GM19351 (cell line): ENCODE results near the gene STK24.
"Not testable (repeated sequence)": the region's sequence is repeated elsewhere in the genome, so short reads cannot be mapped to it uniquely, and the experiment has no call there.

Experiments
- ATAC-seq: cut with Tn5 transposase; IDR thresholded peaks from one replicate; pipeline ENCODE4 v1.9.1; 2021; ENCODE audit warnings: mild to moderate bottlenecking, moderate library complexity; ENCODE audit not compliant: unreplicated experiment

The STK24 gene

DNA sequence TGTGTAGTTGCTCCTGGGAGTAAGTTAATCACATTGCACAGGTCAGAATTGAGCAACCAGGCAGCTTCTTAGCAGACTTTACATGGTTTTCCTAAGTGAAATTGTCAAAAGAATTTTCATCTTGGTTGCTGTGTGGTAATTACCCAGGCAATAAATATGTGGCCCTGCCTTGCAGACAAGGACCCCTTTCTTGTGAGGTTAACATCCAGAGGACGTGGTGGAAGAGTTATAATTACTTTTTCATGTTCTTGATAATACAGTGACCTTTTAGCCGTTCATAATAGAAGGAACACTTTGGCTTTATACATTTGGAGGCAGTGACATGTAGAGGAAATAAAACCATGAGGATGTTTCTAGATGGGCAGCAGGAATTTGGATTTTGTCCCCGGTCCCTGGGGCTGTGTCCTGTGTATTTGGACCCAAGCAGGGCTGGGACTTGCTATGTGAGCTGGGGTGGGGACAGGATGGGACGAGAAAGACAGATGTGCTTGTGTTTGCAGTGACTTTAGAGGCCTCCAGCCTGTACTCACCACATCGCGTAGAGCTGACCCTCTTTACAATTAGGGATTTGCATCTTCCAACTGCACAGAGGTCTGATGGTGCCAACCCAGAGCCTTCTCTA lies 156.2 kb downstream of the STK24 start:
- ATAC-seq, result no peak

GRCh38 chr13:98419786-98420553 lies 156.9 kb downstream of the STK24 start:
- no peak for ATAC-seq

- no peak for ATAC-seq
These were observed 160.5 kb downstream of the STK24 start for GRCh38 chr13:98416408-98416807.

DNA sequence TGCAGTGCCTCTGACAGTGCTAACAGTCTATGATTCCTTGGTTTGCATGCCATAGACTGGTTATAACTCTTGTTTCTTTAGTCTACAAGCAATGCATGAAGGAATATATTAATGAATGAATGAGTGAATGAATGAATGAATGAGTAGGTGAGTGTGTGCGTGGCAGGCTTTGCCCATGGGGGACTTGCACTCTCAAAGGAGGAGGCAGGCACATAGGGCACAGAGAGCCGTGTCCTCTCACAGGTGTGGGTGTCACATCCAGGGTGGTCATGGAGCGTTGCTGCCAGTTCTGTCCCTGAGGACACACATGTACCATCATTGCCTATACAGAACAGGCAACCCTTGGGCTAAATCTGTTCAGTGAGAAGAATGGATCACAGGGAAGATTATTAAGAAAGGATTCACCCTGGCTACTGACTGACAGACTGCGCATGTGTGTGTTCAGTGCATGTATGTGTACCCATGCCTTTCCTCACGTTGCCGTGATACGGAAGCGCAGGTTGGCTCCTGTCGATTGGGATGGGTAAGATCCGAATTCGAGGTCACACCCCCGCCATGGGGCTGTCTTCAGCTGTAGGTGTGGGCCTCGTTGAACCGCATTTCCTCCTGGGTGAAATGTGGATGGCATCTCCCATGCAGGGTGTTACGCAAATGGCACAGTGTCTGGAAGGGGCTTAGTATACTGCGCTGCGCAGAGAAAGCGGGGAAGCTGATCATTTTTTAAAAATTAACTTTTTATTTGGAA lies 161.4 kb downstream of the STK24 start:
- no peak for ATAC-seq

DNA sequence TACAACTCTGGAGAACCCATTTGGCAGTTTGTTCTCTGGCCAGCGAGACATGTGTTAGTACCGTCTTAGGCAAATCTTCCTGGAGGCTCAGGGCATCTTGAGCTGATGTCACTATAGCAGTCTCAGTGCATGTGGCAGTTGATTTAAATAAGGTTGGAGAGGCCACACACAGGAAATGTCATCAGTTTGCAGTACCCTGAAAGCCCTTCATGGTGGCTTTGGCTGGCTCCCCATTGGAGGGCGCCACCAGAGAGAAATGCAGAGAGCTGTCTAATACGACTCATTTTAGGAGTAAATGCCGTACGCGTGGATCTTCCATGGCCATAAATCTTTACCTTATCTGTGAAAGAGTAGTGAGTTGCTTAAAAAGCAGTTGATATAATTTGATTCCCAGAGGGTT lies 163.1 kb downstream of the STK24 start:
- ATAC-seq, result no peak

GRCh38 chr13:98413278-98413677 lies 163.6 kb downstream of the STK24 start:
- not testable (repeated sequence) for ATAC-seq

DNA sequence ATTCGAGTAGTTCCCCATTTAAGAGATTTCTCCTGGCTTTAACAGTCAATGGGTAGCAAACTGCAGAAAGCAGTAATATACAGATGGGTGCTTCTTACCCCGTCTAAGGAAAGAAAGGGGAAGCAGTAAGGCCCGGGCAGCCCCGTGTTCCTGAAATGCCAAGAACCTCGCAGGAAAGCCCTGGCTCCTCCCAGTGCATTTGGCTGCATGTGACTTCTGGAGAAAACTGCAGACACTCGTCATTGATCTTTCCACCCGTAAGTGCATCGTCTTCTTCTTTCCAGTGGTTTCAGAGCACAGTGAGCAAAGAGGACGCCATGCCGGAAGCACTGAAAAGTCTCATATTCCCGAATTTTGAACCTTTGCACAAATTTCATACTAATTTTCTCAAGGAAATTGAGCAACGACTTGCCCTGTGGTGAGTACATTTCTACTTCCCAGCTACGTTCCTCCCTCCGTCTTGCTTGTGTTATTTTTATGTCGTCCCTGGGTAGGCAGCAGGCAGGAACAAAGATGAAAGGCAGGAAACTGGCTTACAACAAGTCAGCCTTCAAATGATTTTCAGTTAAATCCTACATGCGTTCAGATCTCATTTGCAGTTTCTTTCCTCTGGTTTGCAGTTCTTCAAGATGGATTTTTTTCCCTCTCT lies 165.2 kb downstream of the STK24 start:
- ATAC-seq, result no peak

- no peak for ATAC-seq
These were observed 165.9 kb downstream of the STK24 start for GRCh38 chr13:98411013-98411412.

GRCh38 chr13:98410612-98411011 lies 166.3 kb downstream of the STK24 start:
- no peak for ATAC-seq

- no peak for ATAC-seq
These were observed 167.6 kb downstream of the STK24 start for GRCh38 chr13:98409281-98409680.

DNA sequence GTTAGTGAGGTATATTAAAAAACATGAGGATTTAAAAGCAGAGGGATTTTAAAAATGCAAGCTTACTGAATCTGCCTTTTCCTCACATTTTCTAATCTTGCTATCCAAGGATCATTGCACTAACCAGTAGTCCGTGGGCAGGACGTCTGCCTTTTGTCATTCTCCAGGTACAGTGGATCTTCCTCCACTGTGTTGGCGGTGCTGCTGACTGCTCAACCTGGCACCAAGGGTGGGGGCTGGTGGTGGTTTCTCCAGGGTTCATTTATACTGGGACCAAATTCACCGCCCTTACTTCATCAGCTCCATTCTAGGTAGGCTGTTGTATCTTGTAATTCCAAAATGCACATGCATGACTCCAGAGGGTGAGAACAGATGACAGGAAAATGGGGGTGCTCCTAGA lies 169.3 kb downstream of the STK24 start:
- no peak for ATAC-seq

GRCh38 chr13:98406971-98407370 lies 169.9 kb downstream of the STK24 start:
- no peak for ATAC-seq

DNA sequence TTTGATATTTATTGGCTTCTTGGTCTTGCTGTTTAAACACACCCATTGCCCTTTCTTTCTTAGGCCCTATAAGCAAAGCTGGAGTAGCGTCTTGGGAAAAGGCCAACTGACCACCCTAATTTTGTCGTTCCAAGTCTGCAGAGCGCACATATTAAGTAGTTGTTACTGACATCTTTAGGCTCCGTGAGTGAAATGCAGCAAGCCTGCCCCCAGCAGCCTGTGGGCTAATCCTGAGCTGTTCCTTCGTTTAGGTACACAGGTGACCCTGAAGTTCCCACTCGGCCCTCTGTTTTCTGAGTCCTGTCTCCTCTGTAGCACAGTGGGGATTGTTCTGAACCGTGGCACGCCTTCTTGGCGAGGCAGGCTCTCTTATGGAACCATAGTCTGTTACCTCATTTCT lies 170.5 kb downstream of the STK24 start:
- ATAC-seq, result no peak

GRCh38 chr13:98405690-98406344 lies 171.1 kb downstream of the STK24 start:
- ATAC-seq, result no peak

GRCh38 chr13:98405107-98405571 lies 171.8 kb downstream of the STK24 start:
- no peak for ATAC-seq

GRCh38 chr13:98403076-98403475 lies 173.8 kb downstream of the STK24 start:
- ATAC-seq, result no peak

DNA sequence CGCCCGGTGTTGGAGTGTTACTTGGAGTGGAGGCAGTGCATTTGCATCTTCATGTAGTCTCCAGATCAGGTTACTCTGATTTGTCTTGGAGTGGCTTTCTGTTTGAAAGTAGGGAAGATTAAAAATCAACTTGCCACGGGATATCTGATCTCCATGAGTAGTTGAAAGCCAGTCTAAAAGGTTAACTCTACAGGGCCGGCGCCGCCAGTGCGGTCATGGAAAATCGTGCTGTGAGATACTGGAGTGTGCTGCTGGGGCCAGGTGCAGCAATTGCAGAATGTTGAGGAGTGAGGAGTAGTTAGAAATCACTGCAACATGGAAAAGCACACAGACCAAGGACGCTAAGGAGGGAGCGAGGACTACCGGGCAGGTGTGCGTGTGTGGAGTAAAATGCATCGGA lies 175.0 kb downstream of the STK24 start:
- ATAC-seq, result no peak

DNA sequence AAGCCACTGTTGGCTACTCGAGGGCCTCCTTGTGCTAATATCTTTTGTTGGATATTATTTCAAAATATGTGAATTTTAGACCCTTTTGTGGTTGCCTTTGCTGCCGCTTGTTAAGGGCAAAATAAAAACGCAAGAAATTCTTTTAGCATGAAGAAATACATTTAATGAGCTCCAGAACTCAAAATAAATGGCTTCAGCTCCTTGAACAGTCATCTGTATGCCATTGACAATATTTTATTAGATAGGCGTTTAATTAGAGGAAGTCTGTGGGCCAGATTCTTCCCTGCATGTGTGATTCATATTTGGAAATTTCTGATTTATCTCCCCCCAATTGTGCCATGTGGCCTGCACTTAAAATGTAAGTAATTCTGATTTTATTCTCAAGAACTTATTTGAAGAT lies 177.2 kb downstream of the STK24 start:
- no peak for ATAC-seq

GRCh38 chr13:98398581-98398980 lies 178.3 kb downstream of the STK24 start:
- no peak for ATAC-seq

DNA sequence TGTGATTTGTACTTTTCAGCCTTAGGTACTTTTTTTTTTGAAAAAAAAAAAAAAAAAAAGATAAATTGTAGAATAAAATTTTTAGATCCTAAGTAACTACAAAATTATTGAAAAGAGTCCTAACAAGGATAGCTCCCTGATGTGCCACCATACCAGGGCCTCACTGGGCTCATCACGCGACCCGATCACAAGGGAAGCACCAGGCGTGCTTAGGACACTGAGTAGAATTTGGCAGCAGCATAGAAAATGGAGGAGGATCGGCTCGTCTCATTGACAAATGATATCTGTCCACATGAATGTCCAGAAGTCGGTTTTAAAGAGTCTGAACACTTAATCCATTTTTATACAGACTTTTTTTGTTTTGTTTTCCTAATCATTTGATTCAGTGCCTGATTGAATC lies 179.0 kb downstream of the STK24 start:
- no peak for ATAC-seq

DNA sequence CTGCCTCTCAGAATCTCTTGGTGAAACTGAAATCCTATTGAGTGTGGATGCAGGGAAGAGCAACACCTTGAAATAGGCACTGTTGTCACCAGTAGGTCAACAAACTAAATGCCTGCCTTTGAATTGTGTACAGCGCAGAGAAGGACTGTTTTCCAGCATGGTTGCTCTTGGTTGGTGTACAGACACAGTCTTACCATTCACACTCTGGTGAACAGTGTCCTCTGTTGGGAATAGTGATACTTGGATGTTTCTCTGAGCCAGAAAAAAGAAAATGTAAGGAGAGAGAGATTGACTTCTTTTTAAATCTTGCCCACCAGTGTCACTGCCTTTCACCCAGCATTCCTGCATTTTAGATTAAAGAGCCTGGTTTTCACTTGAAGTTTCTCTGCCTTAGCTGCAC lies 179.7 kb downstream of the STK24 start:
- no peak for ATAC-seq
